GM13976 (cell line): Measurements from ENCODE around the gene ING2.
"Not testable (repeated sequence)": the region's sequence is repeated elsewhere in the genome, so short reads cannot be mapped to it uniquely, and the experiment has no call there.

Source experiments
- DNase-seq: peaks from one replicate; pipeline ENCODE4 v3.0.0; 2012; ENCODE audit warnings: low spot score
- in situ Hi-C: fragments of 300-500 bp; cut with MboI; formaldehyde crosslinking; loops from one replicate; pipeline ENCODE4 v1.12.0; 2022; ENCODE audit warnings: low sequenced_read_pairs, mixed read lengths, inconsistent platforms; ENCODE audit not compliant: unreplicated experiment
- TF ChIP-seq, protein P1 (sequence below): IDR thresholded peaks from 2 replicates; pipeline ENCODE4 v1.5.1; 2012; ENCODE audit warnings: borderline replicate concordance, mild to moderate bottlenecking; ENCODE audit not compliant: insufficient read depth; ENCODE audit errors: extremely low read depth, missing control alignments, control extremely low read depth

Gene ING2

DNA sequence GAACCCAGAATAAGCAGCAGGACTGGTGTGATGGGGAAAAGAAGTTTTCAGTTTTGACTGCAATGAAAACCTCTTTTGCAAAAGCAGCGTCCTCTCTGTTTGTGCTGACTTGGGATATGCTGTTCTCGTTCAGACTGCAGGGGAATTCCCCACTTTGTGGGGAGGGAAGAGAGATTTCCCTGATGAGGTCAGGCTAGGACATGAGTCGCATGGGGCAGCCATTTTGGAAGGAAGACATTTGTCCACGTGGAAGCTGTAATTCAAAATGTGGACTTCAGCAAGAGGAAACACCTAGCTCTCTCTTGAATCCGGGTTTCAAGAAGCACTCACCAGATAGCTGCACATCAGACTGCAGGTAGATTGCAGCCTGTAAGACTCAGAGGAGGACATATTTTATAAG, 39.3 kb downstream of the ING2 start:
- DNase-seq, result no peak
- in situ Hi-C loops, result no loop called here
- TF ChIP-seq, protein P1, sequence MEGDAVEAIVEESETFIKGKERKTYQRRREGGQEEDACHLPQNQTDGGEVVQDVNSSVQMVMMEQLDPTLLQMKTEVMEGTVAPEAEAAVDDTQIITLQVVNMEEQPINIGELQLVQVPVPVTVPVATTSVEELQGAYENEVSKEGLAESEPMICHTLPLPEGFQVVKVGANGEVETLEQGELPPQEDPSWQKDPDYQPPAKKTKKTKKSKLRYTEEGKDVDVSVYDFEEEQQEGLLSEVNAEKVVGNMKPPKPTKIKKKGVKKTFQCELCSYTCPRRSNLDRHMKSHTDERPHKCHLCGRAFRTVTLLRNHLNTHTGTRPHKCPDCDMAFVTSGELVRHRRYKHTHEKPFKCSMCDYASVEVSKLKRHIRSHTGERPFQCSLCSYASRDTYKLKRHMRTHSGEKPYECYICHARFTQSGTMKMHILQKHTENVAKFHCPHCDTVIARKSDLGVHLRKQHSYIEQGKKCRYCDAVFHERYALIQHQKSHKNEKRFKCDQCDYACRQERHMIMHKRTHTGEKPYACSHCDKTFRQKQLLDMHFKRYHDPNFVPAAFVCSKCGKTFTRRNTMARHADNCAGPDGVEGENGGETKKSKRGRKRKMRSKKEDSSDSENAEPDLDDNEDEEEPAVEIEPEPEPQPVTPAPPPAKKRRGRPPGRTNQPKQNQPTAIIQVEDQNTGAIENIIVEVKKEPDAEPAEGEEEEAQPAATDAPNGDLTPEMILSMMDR, result no peak

DNA sequence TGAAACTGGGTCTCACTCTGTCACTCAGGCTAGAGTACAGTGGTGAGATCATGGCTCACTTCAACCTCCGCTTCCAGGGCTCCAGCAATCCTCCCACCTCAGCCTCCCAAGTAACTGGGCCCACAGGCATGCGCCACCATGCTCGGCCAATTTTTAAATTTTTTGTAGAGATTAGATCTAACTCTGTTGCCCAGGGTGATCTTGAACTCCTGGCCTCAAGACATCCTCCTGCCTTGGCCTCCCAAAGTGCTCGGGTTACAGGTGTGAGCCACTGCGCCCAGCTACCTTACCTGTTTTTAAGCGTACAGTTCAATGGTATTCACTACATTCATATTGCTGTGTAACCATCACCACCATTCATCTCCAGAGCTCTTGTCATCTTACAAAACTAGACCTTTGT, 41.5 kb downstream of the ING2 start:
- no peak for DNase-seq

DNA sequence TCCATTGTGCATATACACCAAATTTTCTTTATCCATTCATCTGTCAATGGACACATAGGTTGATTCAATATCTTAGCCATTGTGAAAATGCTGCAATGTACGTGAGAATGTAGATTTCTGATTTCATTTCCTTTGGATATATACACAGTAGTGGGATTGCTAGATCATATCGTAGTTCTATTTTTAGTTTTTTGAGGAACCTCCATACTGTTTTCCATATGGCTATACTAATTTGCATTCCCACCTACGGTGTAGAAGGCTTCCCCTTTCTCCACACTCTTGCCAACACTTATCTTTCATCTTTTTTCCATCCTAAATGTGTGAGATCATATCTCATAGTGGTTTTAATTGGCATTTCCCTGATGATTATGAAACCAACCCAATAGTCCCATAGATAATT, 43.4 kb downstream of the ING2 start:
- DNase-seq, result no peak
- TF ChIP-seq, protein P1, result no peak
- in situ Hi-C loops, result no loop called here

More for the DNA sequence above, 41.5 kb downstream of the ING2 start:
- TF ChIP-seq, protein P1, result no peak
- in situ Hi-C loops, result no loop called here

DNA sequence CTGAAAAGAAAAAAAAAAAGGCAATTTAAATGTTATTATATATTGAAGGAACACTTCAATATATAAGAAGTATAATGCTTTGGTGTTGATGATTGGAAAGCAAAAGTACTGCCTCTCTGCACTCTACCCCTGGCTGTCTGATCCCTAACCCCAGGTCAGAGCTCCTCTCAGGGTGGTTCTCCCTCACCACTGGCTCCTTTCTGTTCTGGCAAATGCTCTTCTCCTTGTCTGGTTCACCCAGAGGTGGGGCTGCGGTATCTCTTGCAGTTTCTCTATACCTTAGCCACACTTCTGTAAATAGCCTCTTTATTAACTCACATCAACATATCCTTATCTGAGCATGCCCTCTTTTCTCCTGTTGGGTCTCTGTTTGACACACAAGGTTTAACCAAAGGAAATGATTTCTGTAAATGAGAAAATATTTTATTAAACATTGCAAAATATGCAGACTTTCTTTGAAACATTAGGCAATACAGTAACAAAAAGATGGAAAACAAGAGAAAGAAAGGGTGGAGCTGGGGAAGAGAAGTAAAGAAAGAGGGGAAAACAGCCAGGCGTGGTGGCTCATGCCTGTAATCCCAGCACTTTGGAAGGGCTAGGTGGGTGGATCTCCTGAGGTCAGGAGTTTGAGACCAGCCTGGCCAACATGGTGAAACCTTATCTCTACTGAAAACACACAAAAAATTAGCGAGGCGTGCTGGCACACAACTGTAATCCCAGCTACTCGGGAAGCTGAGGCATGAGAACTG, 45.7 kb downstream of the ING2 start:
- in situ Hi-C loops, result no loop called here
- no peak for DNase-seq
- TF ChIP-seq, protein P1, result no peak

DNA sequence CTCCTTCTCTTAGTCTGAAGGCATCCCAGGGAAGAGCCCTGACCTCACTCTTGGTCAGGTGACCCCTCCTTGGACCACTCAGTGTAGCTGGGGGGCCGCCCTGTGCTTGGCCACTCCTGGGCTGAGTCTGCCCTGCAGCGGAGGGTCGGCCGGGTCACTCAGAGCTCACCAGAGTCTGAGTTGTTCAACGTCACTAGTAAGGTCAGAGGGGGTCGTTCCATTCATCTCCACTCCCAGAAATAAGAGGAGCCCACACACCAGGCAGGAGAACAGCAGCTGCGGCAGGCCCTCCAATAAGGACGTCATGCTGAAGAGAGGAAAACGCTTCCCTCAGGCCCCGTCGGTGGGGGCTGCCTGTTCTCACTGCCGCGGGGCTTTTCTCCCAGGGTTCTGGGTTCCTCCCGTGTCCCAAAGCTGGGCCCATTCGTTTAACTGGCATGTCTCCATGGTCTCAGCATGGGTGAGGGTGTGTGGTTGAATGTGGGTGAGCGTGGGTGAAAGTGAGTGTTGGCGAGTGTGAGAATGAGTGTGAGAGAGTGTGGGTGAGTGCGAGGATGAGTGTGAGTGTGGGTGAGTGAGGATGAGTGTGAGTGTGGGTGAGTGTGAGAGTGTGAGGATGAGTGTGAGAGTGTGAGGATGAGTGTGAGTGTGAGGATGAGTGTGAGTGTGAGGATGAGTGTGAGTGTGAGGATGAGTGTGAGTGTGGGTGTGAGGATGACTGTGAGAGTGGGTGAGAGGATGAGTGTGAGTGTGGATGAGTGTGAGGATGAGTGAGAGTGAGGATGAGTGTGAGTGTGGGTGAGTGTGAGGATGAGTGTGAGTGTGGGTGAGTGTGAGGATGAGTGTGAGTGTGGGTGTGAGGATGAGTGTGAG, 47.7 kb downstream of the ING2 start:
- DNase-seq, result no peak
- in situ Hi-C loops, result no loop called here
- TF ChIP-seq, protein P1, result no peak

DNA sequence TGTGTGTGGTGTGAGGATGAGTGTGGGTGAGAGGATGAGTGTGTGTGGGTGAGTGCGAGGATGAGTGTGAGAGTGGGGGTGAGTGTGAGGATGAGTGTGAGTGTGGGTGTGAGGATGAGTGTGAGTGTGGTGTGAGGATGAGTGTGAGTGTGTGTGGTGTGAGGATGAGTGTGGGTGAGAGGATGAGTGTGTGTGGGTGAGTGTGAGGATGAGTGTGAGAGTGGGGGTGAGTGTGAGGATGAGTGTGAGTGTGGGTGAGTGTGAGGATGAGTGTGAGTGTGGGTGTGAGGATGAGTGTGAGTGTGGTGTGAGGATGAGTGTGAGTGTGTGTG, 48.3 kb downstream of the ING2 start:
- in situ Hi-C loops, DNase-seq: not testable (repeated sequence)
